ENCODE results near the gene BLVRB. TPM values are rescaled to one million over a fixed set of nuclear protein-coding genes. Genes with fewer than 3 reads are reported as not detected.

The BLVRB gene
- total and polyA plus RNA-seq, 9 of the 15 experiments (the other 6 are each of a cell fraction or from before 2014, with no cell fraction given), result 81.1 to 749 (median 331) TPM

DNA sequence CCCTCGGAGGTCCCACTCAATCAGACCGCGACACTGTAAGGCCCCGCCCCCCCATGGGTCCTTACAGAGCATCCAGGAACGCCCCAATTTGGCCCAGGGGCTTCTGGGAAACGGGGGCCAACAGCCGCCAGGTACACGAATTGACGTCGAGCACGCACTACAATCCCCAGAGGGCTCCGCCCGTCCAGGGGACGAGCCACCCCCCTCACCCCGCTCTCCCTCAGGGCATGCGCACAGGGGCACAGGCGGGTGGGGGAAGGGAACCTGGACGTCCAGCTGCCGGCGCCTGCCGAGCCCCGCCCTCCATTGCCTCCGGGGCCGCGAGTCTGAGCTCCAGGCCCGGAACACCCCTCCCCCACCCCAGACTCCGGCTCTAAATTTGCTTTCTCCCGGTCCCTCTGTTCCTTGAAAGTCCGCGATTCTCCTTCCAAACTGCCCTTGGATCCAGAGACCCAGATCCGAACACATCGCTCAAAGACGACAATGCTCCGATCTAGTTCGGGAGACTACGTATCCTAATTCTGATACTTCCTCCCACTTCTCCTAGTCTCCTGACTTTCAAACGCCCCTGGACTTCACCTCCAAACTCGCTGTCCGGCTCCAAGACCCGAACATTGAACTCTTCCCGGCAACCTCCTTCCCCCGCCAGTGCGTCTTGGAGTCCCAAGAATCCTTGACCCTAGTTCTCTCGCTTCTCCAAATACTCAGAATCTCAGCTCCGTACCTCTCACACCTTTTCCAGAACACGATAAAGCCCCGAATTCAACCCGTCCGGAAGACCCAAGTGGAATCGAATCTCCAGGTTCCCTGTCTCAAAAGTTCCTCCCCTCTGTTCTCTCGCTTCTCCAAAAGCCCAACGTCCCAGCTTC is 22.2 kb downstream of the BLVRB start (continued):
- TF ChIP-seq, protein P1, sequence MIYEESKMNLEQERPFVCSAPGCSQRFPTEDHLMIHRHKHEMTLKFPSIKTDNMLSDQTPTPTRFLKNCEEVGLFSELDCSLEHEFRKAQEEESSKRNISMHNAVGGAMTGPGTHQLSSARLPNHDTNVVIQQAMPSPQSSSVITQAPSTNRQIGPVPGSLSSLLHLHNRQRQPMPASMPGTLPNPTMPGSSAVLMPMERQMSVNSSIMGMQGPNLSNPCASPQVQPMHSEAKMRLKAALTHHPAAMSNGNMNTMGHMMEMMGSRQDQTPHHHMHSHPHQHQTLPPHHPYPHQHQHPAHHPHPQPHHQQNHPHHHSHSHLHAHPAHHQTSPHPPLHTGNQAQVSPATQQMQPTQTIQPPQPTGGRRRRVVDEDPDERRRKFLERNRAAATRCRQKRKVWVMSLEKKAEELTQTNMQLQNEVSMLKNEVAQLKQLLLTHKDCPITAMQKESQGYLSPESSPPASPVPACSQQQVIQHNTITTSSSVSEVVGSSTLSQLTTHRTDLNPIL (CRISPR knock-in tag; IDR thresholded peaks at IDR 0.05), result 0 out of 2 replicates have a peak, but pooled peaks have one; percentile 15
- TF ChIP-seq MTA1 (IDR thresholded peaks at IDR 0.05; ENCODE audit: borderline replicate concordance), result peak; percentile 94
- TF ChIP-seq CBX1 (IDR thresholded peaks at IDR 0.05; ENCODE audit: low read depth), result peak; percentile 71; the same call in 1 of the 2 replicates
- TF ChIP-seq WHSC1 (IDR thresholded peaks at IDR 0.05; ENCODE audit: low read length), result no peak
- TF ChIP-seq STAT6 (CRISPR knock-in tag; IDR thresholded peaks at IDR 0.05), result no peak
- TF ChIP-seq ZNF324 (CRISPR knock-in tag; IDR thresholded peaks at IDR 0.05), result no peak
- no peak for TF ChIP-seq STAG1 (CRISPR knock-in tag; IDR thresholded peaks at IDR 0.05; ENCODE audit: borderline replicate concordance)
- no peak for TF ChIP-seq ADNP (tag; IDR thresholded peaks at IDR 0.05)
- TF ChIP-seq, protein P2, sequence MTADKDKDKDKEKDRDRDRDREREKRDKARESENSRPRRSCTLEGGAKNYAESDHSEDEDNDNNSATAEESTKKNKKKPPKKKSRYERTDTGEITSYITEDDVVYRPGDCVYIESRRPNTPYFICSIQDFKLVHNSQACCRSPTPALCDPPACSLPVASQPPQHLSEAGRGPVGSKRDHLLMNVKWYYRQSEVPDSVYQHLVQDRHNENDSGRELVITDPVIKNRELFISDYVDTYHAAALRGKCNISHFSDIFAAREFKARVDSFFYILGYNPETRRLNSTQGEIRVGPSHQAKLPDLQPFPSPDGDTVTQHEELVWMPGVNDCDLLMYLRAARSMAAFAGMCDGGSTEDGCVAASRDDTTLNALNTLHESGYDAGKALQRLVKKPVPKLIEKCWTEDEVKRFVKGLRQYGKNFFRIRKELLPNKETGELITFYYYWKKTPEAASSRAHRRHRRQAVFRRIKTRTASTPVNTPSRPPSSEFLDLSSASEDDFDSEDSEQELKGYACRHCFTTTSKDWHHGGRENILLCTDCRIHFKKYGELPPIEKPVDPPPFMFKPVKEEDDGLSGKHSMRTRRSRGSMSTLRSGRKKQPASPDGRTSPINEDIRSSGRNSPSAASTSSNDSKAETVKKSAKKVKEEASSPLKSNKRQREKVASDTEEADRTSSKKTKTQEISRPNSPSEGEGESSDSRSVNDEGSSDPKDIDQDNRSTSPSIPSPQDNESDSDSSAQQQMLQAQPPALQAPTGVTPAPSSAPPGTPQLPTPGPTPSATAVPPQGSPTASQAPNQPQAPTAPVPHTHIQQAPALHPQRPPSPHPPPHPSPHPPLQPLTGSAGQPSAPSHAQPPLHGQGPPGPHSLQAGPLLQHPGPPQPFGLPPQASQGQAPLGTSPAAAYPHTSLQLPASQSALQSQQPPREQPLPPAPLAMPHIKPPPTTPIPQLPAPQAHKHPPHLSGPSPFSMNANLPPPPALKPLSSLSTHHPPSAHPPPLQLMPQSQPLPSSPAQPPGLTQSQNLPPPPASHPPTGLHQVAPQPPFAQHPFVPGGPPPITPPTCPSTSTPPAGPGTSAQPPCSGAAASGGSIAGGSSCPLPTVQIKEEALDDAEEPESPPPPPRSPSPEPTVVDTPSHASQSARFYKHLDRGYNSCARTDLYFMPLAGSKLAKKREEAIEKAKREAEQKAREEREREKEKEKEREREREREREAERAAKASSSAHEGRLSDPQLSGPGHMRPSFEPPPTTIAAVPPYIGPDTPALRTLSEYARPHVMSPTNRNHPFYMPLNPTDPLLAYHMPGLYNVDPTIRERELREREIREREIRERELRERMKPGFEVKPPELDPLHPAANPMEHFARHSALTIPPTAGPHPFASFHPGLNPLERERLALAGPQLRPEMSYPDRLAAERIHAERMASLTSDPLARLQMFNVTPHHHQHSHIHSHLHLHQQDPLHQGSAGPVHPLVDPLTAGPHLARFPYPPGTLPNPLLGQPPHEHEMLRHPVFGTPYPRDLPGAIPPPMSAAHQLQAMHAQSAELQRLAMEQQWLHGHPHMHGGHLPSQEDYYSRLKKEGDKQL (CRISPR knock-in tag; IDR thresholded peaks at IDR 0.05; ENCODE audit: borderline replicate concordance), result no peak
- TF ChIP-seq ZNF121 (CRISPR knock-in tag; conservative IDR thresholded peaks at IDR 0.05), result no peak
- TF ChIP-seq GABPB2 (CRISPR knock-in tag; conservative IDR thresholded peaks at IDR 0.05), result no peak
- TF ChIP-seq, protein P3, sequence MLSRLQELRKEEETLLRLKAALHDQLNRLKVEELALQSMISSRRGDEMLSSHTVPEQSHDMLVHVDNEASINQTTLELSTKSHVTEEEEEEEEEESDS (CRISPR knock-in tag; IDR thresholded peaks at IDR 0.05), result no peak
- TF ChIP-seq, protein P4, sequence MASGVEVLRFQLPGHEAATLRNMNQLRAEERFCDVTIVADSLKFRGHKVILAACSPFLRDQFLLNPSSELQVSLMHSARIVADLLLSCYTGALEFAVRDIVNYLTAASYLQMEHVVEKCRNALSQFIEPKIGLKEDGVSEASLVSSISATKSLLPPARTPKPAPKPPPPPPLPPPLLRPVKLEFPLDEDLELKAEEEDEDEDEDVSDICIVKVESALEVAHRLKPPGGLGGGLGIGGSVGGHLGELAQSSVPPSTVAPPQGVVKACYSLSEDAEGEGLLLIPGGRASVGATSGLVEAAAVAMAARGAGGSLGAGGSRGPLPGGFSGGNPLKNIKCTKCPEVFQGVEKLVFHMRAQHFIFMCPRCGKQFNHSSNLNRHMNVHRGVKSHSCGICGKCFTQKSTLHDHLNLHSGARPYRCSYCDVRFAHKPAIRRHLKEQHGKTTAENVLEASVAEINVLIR (CRISPR knock-in tag; IDR thresholded peaks at IDR 0.05), result peak; percentile 69
- TF ChIP-seq RUNX1 (IDR thresholded peaks at IDR 0.05; ENCODE audit: low read depth), result no peak
- no peak for TF ChIP-seq GATA2 (CRISPR knock-in tag; IDR thresholded peaks at IDR 0.05)

Measured in K562 (cell line).